ENCODE data around the gene COX8C. TPM values are rescaled to one million over a fixed set of nuclear protein-coding genes. Genes with fewer than 3 reads are reported as not detected.

COX8C gene
- total RNA-seq (not detected), polyA plus RNA-seq (not detected)
- long read RNA-seq, donor 1 = 0 reads
- long read RNA-seq, donor 2 = 0 reads
- long read RNA-seq, donor 3 = 0 reads
- long read RNA-seq, donor 4 = 0 reads
- long read RNA-seq, donor 5 = 0 reads
- long read RNA-seq, donor 6 = 0 reads
- long read RNA-seq, donor 7 = 0 reads
- long read RNA-seq, donor 8 = 0 reads
- long read RNA-seq, donor 9 = 0 reads
- long read RNA-seq, donor 10 = 0 reads

GRCh38 chr14:93346926-93347721 lies at the start of gene COX8C:
Gene COX8C, plus strand, starts transcription at chr14:93347182. Its CDS starts 87 bp downstream, at chr14:93347269.
- peaks cover 0 to 2% (median under 1%) of the 10 kb centered on the region in 4 donors for H3K9me3 ChIP-seq
- intact Hi-C loops (cut with DNase I; ENCODE audit: low total_unique reads) = no loop called here
- H3K27me3 ChIP-seq = no peaks in the 10 kb centered on the region
- WGBS, 5 donors = 95 to 98% (median 96%) methylated on average over 48 to 60 of the region's 60 CpGs
- TF ChIP-seq POLR2A (IDR thresholded peaks at IDR 0.05) (no peak), CTCF (IDR thresholded peaks at IDR 0.05) (no peak), POLR2AphosphoS5 (IDR thresholded peaks at IDR 0.05) (no peak), EP300 (IDR thresholded peaks at IDR 0.05) (no peak)
- DNase-seq = no peak
- no peaks in the 10 kb centered on the region for H3K36me3 ChIP-seq
- no peaks in the 10 kb centered on the region for H3K4me1 ChIP-seq
- no peak within 1 kb of the TSS for H3K27ac ChIP-seq
- no peak within 1 kb of the TSS for H3K4me3 ChIP-seq

GRCh38 chr14:93299416-93299815 lies 47.6 kb upstream of the COX8C start:
- Histone ChIP-seq H3K4me3 (no peak overlapping the region), H3K27ac (no peak overlapping the region), H3K4me1 (peaks cover 0 to 46% (median 24%) of the 10 kb centered on the region in 4 donors), H3K36me3 (peaks cover 2 to 7% (median 4%) of the 10 kb centered on the region in 4 donors), H3K9me3 (no peaks in the 10 kb centered on the region), H3K27me3 (no peaks in the 10 kb centered on the region)
- 87 to 94% (median 89%) methylated on average over 3 of the region's 3 CpGs for WGBS, 5 donors
- TF ChIP-seq POLR2AphosphoS5 (IDR thresholded peaks at IDR 0.05) (no peak), POLR2A (IDR thresholded peaks at IDR 0.05) (no peak), EP300 (IDR thresholded peaks at IDR 0.05) (no peak), CTCF (IDR thresholded peaks at IDR 0.05) (no peak)
- no peak for DNase-seq
- intact Hi-C loops (cut with DNase I; ENCODE audit: low total_unique reads) = no loop called here

- no peak overlapping the region for H3K4me3 ChIP-seq
- 74 to 89% (median 80%) methylated on average over 6 of the region's 6 CpGs for WGBS, 5 donors
- H3K9me3 ChIP-seq = no peaks in the 10 kb centered on the region
- intact Hi-C loops (cut with DNase I; ENCODE audit: low total_unique reads) = no loop called here
- H3K4me1 ChIP-seq = peaks cover 0 to 48% (median 27%) of the 10 kb centered on the region in 4 donors
- no peaks in the 10 kb centered on the region for H3K27me3 ChIP-seq
- H3K27ac ChIP-seq = no peak overlapping the region
- DNase-seq = no peak
- H3K36me3 ChIP-seq = peaks cover 0 to 4% (median 0%) of the 10 kb centered on the region in 4 donors
- TF ChIP-seq POLR2A (IDR thresholded peaks at IDR 0.05) = no peak
- no peak for TF ChIP-seq CTCF (IDR thresholded peaks at IDR 0.05)
- no peak for TF ChIP-seq POLR2AphosphoS5 (IDR thresholded peaks at IDR 0.05)
- no peak for TF ChIP-seq EP300 (IDR thresholded peaks at IDR 0.05)
Measured at GRCh38 chr14:93299866-93300265, 47.1 kb upstream of the COX8C start.

- peak in 1 of 2 donors; percentile 25 for DNase-seq
- Histone ChIP-seq H3K27me3 (no peaks in the 10 kb centered on the region), H3K4me3 (no peak overlapping the region), H3K27ac (no peak overlapping the region), H3K4me1 (peaks cover 0 to 66% (median 36%) of the 10 kb centered on the region in 4 donors), H3K36me3 (no peaks in the 10 kb centered on the region), H3K9me3 (no peaks in the 10 kb centered on the region)
- no peak for TF ChIP-seq POLR2A (IDR thresholded peaks at IDR 0.05)
- TF ChIP-seq POLR2AphosphoS5 (IDR thresholded peaks at IDR 0.05) = no peak
- no peak for TF ChIP-seq EP300 (IDR thresholded peaks at IDR 0.05)
- TF ChIP-seq CTCF (IDR thresholded peaks at IDR 0.05) = no peak
- intact Hi-C loops (cut with DNase I; ENCODE audit: low total_unique reads) = no loop called here
- 83 to 91% (median 87%) methylated on average over 6 of the region's 6 CpGs for WGBS, 5 donors
Measured at GRCh38 chr14:93301821-93302447, 45.0 kb upstream of the COX8C start.

All from stomach (tissue), 19 donors.